HG03432 (cell line): ENCODE measurements around the gene PTPRN2.
"Not testable (repeated sequence)": the region's sequence is repeated elsewhere in the genome, so short reads cannot be mapped to it uniquely, and the experiment has no call there.

Source experiments
- ATAC-seq: cut with Tn5 transposase; IDR thresholded peaks from one replicate; pipeline ENCODE4 v1.9.1; 2021; ENCODE audit warnings: mild to moderate bottlenecking, moderate library complexity; ENCODE audit not compliant: unreplicated experiment

The PTPRN2 gene

DNA sequence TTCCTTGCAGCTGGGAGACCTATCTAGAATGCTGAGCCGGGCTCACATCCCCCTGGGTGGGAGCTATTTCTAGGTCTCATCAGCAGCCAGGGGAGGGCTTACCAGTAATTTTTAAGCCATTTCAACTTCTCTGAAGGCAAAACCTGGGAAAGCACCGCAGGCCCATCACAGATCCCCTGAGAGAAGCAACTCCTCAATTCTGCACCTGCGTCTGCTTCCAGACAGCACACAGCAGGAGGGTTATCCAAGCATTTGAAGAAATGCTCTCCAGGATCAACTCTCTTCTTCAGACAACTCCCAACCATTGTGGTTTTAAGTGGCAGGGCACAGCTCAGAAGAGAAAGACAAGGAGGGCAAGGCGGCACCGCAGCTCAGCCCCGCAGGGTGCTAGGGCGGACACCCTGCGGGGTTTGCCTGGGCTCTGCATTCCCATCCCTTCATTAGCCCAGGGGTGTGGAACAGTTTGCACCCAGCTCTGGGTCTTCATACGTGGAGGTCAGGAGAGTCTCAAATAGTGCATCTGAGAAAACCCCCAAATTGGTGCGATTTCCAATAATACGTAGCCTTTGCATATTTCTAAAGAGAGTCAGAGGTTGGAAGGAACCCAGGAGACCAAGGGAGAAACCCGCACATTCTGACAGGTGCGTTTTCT, 632.1 kb downstream of the PTPRN2 start:
- ATAC-seq = no peak

DNA sequence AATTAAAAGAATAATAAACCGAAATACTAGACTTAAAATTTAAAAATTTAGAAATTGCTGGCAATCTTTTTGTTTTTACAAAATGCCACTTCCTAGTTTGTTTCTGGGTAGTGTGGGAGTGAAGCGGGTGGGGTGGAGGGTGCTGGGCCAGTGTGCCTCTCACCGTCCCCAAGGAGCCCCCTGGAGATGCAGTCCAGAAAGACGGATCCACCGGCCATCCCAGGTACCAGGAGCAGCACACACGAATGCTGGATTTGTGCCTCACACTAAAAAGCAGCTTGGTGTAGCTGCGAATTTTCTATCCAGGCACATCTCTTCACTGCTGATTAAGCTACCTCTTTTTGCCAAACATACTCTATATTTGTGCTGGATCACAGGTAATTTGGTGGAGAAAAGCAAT, 632.7 kb downstream of the PTPRN2 start:
- no peak for ATAC-seq

DNA sequence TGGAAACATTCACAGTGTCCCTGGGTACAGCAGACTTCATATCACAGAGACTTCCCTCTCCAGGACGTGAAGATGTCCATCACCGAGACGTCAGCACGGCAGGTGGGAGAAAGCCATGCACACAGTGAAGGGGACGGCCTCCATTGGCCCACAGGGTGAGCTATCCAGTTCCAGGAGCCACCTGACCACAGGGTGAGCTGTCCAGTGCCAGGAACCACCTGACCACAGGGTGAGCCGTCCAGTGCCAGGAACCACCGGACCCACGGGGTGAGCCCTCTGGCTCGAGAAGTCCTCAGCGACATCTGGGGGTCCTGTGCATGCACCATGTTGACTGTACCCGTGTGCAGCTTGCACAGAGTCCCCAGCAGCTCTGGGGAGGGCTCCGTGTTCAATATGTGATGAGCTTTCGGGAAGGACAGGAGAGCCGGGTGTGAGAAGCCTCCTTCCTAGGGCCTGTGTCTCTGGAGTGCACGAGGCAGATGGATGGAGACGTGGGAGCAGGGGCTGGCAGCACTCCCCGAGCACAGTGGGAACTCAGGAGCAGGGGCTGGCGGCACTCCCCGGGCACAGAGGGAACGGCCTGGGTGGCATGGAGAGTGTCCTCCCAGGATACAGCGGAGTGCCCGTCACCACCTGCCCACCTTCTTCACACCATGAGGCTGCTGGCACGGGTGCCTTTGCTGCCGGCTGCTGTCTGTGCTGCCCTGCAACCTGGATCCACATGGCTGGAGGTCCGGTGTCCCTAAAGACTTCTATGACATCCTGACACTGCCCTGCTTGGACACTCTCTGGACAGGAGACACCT, 634.6 kb downstream of the PTPRN2 start:
- ATAC-seq = no peak

DNA sequence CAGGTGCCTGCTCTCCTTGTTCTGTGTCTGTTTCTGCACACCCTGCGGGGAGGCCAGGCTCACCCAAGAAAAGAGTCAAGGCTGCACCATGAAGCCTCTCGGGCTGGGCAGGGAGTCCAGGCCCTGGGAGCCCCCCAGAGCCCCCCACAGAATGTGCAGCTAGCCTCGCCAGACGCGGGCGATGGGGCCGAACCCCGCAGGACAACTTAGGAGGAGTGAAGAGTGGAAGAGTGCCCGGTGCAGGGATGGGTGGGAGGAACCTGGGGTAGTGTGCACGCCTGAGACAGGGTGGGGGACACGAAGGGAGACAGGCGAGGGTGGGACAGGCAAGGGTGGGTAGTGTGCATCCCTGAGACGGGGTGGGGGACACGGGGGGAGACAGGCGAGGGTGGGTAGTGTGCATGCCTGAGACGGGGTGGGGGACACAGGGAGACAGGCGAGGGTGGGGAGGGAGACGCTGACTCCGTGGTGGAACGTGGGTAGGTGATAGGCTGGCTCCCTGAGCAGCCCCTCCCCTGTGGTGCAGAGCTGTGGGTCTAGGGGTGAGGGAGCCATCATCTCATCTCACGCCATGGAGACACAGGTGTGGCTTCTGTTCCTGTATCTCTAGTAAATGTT, 635.5 kb downstream of the PTPRN2 start:
- ATAC-seq = no peak

DNA sequence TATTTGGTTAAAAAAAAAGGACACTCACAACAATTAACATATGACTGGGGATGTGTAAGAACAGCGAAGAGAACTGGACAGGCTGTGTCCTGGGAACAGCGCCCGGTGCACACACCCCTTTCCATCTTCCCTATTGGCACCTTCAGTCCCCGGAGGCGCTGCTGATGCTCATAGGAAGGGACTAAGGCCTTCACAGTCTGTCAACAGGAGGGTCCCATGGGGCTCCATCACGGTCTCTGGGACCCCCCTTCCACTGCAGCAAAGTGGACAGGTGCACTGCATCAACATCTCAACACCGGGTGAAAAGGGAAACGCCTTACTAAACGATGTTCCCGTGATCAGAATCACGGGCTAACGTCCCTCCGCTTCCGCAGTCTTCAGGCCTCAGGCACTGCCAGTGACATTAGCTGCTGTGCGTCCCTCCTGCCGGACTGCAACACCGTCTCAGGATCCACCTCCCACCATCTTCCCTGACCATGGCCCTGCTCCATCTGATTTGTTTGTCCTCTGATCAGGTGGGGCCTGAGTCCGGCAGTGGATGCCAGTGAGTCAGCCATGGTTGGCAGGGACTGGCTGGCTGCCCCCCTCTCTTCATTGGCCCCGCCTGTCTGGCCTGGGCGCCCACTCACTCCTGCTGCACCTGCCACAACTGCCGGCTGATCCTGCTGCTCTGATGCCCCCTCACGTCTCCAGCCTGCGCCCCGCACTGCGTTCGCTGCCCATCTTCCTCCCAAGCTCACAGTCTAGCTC, 636.1 kb downstream of the PTPRN2 start:
- no peak for ATAC-seq

- ATAC-seq = no peak
These were observed 637.9 kb downstream of the PTPRN2 start for GRCh38 chr7:157949711-157950110.

- no peak for ATAC-seq
These were observed 640.1 kb downstream of the PTPRN2 start for GRCh38 chr7:157947504-157947903.

GRCh38 chr7:157946398-157947060, 641.1 kb downstream of the PTPRN2 start:
- ATAC-seq = no peak

DNA sequence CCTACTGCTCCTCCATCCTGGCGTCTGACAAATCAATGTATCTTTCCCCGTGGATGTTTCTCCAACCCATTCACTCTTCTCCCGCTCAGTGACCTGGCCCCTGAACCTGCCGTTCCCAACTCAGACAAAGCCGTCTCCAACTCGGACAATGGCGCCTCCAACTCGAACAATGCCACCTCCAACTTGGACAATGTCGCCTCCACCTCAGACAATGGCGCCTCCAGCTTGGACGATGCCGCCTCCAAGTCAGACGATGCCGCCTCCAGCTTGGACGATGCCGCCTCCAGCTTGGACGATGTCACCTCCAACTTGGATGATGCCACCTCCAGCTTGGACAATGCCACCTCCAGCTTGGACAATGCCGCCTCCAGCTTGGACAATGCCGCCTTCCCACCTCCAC, 642.2 kb downstream of the PTPRN2 start:
- no peak for ATAC-seq

GRCh38 chr7:157944734-157945291, 642.8 kb downstream of the PTPRN2 start:
- no peak for ATAC-seq

DNA sequence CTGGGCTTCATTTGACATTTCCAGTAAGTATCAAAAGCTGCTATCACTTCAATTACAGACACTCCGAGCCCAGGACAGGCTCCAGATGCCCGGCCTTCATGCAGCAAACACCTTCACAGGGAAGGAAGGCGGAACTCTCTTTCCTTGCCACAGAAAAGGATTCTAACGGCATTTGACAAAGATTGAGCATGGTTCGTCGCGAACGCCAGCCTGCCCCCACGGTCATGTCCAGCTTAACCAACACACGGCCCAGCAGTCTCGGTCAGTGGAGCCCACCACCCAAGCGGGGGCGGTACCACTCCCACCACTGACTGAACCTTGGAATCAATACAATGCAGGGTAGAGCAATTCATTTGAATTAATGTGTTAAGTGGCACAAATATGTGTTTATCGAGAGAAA, 643.6 kb downstream of the PTPRN2 start:
- ATAC-seq = no peak

DNA sequence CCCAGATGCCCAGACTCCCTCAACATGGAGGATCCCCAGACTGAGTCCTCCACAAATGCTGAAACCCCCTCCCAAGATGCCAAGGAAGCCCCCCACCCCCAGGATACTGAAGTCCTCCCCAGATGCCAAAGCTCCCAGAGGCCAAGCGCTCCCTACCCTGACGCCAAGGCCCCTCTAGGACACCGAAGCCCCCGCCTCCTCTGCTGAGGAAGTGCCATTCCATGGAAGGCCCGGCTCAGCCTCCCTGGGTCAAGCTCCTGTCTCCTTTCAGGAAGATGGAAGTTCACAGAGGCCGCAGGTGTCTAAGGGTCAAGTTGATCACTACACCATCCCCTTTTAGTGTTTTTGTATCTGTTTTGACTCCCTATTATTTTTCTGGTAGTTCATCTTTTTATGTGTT, 644.1 kb downstream of the PTPRN2 start:
- ATAC-seq = no peak

- ATAC-seq = no peak
These were observed 646.4 kb downstream of the PTPRN2 start for GRCh38 chr7:157941210-157941609.

DNA sequence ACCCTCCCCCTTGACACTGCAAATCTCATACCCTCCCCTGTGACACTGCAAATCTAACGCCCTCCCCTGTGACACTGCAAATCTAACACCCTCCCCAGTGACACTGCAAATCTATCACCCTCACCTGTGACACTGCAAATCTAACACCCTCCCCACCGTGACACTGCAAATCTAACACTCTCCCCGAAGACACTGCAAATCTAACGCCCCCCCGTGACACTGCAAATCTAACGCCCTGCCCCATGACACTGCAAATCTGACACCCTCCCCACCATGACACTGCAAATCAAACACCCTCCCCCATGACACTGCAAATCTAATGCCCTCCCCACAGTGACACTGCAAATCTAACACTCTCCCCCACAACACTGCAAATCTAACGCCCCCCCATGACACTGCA, 647.1 kb downstream of the PTPRN2 start:
- no peak for ATAC-seq

GRCh38 chr7:157938211-157938610, 649.4 kb downstream of the PTPRN2 start:
- no peak for ATAC-seq

GRCh38 chr7:157937406-157937805, 650.2 kb downstream of the PTPRN2 start:
- no peak for ATAC-seq

- no peak for ATAC-seq
These were observed 650.6 kb downstream of the PTPRN2 start for GRCh38 chr7:157936976-157937375.

GRCh38 chr7:157935721-157936120, 651.9 kb downstream of the PTPRN2 start:
- not testable (repeated sequence) for ATAC-seq

DNA sequence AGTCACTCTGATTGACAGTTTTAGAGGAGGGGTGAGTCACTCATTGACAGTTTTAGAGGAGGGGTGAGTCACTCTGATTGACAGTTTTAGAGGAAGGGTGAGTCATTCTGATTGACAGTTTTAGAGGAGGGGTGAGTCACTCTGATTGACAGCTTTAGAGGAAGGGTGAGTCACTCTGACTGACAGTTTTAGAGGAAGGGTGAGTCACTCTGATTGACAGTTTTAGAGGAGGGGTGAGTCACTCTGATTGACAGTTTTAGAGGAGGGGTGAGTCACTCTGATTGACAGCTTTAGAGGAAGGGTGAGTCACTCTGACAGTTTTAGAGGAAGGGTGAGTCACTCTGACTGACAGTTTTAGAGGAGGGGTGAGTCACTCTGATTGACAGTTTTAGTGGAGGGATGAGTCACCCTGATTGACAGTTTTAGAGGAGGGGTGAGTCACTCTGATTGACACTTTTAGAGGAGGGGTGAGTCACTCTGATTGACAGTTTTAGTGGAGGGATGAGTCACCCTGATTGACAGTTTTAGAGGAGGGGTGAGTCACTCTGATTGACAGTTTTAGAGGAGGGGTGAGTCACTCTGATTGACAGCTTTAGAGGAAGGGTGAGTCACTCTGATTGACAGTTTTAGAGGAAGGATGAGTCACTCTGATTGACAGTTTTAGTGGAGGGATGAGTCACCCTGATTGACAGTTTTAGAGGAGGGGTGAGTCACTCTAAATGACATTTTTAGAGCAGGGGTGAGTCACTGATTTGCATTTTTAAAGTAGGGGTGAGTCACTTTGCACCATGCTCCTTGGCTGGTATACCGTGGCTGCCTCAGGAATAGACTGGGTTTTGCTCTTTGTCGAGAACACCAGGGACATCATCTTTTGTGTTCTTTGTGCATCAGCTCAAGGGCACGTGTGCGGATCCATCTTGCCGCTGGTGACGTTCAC, 654.1 kb downstream of the PTPRN2 start:
- ATAC-seq = not testable (repeated sequence)
